HG02759 (cell line): ENCODE data around the gene GPR160.
A peak's percentile ranks its signal among the peaks of the same experiment; 100 is the strongest.

Experiments
- ATAC-seq: cut with Tn5 transposase; IDR thresholded peaks from one replicate; pipeline ENCODE4 v1.9.1; 2021; ENCODE audit warnings: mild to moderate bottlenecking, moderate library complexity; ENCODE audit not compliant: unreplicated experiment

Gene GPR160

GRCh38 chr3:170027233-170028102, 10.3 kb upstream of the GPR160 start:
- ATAC-seq, result no peak

- no peak for ATAC-seq
Observed at GRCh38 chr3:170033489-170033888, 4.3 kb upstream of the GPR160 start.

- ATAC-seq, result peak; percentile 15
Observed at GRCh38 chr3:170038434-170039110, 777 bp downstream of the GPR160 start.

GRCh38 chr3:170040418-170040817, 2.6 kb downstream of the GPR160 start:
- ATAC-seq, result no peak

- no peak for ATAC-seq
Observed at GRCh38 chr3:170043506-170043905, 5.7 kb downstream of the GPR160 start.

GRCh38 chr3:170044271-170044670, 6.5 kb downstream of the GPR160 start:
- ATAC-seq, result no peak

- ATAC-seq, result peak; percentile 84
Observed at GRCh38 chr3:170044795-170045244, 7.0 kb downstream of the GPR160 start.

- no peak for ATAC-seq
Observed at GRCh38 chr3:170046269-170047132, 8.7 kb downstream of the GPR160 start.

- no peak for ATAC-seq
Observed at GRCh38 chr3:170047133-170047404, 9.3 kb downstream of the GPR160 start.

GRCh38 chr3:170049146-170050000, 11.6 kb downstream of the GPR160 start:
- no peak for ATAC-seq

GRCh38 chr3:170050753-170051152, 13.0 kb downstream of the GPR160 start:
- ATAC-seq, result no peak

GRCh38 chr3:170052398-170052797, 14.6 kb downstream of the GPR160 start:
- ATAC-seq, result no peak

GRCh38 chr3:170054204-170054603, 16.4 kb downstream of the GPR160 start:
- ATAC-seq, result no peak

GRCh38 chr3:170055209-170055608, 17.4 kb downstream of the GPR160 start:
- ATAC-seq, result peak; percentile 76

GRCh38 chr3:170056710-170057454, 19.1 kb downstream of the GPR160 start:
- ATAC-seq, result peak; percentile 87

- ATAC-seq, result no peak
Observed at GRCh38 chr3:170057550-170057949, 19.8 kb downstream of the GPR160 start.

- no peak for ATAC-seq
Observed at GRCh38 chr3:170058127-170058526, 20.3 kb downstream of the GPR160 start.

- ATAC-seq, result no peak
Observed at GRCh38 chr3:170059447-170059846, 21.7 kb downstream of the GPR160 start.

GRCh38 chr3:170062068-170062467, 24.3 kb downstream of the GPR160 start:
- no peak for ATAC-seq

- no peak for ATAC-seq
Observed at GRCh38 chr3:170062769-170063168, 25.0 kb downstream of the GPR160 start.
